Measurements from ENCODE around the gene FAM149B1.

Gene FAM149B1

DNA sequence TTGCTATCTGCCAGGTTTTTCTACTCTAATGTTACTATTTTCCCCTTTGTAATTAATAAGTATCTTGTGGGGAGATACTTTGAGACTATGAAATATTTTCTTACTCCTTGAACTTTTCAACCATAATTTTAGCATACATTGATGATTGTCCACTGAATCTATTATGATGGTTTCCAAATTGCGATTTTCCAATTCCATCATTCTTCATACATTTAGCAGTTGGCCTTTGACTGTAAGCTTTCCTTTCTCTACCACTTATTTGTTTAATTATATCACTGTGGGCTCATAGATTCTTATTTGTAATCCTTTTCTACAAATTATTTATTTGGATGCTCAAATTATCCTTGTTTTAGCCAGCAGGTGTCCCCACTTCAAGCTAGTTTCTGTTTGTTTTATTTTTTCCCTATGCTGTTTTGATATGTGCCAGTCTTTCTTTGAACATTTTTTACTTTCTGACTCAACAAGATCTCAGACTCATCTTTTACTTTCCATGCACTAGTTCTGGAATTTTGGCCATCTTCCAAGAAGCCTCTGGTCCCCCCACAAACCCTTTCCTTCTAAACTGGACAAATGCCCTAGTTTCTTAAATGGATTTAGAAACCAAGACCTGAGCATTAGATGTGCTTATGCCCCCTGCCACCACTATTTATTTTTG lies 95.9 kb downstream of the FAM149B1 start:
- DNase-seq (ENCODE audit: low read depth in 1 of 2, low spot score in 1 of 2) = no peak

DNA sequence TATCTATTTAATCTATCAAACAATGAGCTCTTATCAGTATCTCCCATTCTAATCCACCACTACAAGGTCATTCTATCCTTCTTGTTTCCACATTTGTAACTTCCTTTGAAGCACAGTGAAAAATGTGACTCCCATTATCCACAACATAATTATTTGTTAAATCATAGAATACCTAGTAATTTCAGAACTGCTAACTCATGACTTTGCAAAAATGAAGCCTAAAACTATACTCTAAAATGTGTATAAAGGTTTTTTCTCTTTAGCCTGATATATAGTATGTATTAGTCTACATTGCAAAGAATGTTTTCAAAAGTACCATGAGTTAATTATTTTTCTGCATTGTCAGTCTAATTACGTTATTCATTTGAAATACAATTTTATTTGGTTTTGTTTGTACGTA lies 96.5 kb downstream of the FAM149B1 start:
- no peak for DNase-seq (ENCODE audit: low read depth in 1 of 2, low spot score in 1 of 2)

DNA sequence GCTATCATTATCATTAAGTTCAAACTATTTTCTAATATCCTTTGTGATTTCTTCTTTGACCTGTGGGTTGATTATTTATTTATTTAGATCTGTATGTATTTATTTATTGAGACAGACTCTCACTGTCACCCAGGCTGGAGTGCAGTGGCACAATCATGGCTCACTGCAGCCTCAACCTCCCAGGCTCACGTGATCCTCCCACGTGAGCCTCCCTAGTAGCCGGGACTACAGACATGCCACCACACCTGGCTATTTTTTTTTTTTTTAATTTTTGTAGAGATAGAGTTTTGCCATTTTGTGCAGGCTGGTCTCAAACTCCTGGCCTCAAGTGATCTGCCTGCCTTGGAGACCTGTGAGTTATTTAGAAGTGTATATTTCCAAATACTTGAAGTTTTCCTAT lies 113.2 kb downstream of the FAM149B1 start:
- DNase-seq (ENCODE audit: low read depth in 1 of 2, low spot score in 1 of 2) = no peak

DNA sequence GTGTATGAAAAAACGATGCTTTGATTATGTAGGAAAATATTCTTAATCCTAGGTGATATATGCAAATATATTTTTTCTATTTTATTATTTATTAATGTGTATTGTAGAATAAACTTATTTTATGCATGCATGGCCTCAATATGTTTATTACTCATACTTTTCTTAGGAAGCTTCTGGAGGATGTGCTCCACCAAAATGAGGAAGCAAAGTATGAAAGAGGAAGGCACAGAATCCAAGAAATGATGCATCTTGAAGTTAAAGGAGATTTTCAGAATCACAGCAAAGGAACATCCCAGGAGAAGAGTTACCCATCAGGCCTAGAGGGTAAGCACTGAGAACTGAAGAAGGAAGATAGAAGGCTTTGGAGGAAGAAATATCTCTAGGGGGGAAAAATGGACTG lies 119.5 kb downstream of the FAM149B1 start:
- no peak for DNase-seq (ENCODE audit: low read depth in 1 of 2, low spot score in 1 of 2)

DNA sequence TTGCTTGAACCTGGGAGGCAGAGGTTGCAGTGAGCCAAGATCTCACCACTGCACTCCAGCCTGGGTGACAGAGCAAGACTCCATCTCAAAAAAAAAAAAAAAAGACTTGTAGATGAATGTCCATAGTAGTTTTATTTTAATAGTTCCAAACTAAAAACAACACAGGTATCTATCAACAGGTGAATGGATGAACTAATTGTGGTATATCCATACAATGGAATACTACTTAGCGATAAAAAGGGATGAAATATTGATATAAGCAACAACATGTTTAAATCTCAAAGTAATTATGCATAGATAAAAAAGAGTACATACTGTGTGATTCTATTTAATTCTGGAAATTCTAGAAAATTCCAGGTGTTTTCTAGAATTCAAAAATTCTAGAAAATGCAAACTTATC lies 122.0 kb downstream of the FAM149B1 start:
- no peak for DNase-seq (ENCODE audit: low read depth in 1 of 2, low spot score in 1 of 2)

DNA sequence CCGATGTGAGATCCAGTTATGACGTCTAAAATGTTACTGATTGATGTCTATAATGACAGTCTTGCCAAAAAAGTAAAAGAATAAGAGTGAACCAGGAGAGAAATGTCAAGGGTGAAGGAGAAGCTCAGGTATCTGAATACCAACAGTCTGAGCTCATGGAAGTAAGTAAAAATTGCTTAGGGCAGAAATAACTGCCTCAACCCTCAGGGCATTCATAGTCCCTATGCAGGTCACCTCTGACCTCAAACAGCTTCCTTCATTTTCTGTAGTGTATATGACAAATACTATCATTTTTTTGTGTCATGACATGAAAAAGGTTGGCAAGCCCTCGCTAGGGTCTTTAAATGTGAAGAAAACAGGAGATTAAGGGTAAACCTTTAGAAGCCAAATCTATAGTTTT lies 125.5 kb downstream of the FAM149B1 start:
- DNase-seq (ENCODE audit: low read depth in 1 of 2, low spot score in 1 of 2) = no peak
